NCI-H524 (cell line): ENCODE results near the gene MYMK.
"Not testable (repeated sequence)": the region's sequence is repeated elsewhere in the genome, so short reads cannot be mapped to it uniquely, and the experiment has no call there.

ENCODE experiments used
- DNase-seq, 2 experiments: peaks; one replicate each; lab custom pipeline; 2025; lab: John Stamatoyannopoulos, UW

The MYMK gene, protein sequence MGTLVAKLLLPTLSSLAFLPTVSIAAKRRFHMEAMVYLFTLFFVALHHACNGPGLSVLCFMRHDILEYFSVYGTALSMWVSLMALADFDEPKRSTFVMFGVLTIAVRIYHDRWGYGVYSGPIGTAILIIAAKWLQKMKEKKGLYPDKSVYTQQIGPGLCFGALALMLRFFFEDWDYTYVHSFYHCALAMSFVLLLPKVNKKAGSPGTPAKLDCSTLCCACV

DNA sequence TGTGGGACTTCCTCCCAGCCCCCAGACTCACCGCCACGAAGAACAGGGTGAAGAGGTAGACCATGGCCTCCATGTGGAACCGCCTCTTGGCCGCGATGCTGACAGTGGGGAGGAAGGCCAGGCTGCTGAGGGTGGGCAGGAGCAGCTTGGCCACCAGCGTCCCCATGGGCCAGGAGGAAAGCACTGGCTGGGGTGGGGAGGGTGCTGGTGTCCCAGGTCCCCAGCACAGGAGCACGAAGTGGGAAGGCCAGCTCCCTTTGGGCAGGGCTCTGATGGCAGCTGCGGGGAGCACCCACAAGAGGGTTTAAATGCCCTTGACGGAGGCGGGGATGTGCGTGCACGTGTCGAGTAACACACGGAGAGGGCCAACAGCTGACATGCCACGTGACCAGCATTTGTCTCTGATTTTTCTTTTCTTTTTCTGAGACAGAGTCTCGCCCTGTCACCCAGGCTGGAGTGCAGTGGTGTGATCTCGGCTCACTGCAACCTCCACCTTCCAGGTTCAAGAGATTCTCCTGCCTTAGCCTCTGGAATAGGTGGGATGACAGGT, at the start of gene MYMK:
Gene MYMK, minus strand, starts transcription at position 281 of the 550 bp plus-strand sequence. Its CDS starts 115 bp downstream, at position 166.
- DNase-seq = no peak

DNA sequence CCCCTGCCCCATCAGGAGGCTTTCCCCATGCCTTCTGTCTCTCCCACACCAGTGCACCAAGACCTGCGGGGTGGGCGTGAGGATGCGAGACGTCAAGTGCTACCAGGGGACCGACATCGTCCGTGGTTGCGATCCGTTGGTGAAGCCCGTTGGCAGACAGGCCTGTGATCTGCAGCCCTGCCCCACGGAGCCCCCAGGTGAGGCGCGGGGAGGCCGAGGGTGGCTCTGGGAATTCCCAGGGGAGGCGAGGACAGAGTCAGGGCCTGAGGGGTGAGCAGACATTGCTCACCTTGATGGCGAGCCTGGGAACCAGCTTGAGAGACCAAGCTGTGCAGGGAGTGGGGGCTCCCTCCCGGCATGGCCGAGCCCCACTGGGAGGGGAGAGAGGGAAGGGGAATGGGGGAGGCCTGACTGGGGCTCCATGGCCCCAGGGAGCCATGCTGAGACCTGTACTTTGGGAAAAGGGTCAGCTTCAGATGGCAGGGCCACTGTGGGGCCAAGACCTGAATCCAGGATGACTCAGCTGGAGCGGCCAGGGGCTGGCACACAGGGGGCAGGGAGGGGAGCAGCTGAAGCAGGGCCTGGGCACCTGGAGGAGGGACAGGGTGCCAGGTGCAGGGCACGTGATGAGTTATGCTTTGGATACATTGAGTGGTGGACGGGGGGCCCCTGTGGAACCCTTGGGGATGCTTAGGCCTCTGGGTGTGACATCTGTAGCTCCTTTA, 49.2 kb upstream of the MYMK start:
- no peak for DNase-seq

DNA sequence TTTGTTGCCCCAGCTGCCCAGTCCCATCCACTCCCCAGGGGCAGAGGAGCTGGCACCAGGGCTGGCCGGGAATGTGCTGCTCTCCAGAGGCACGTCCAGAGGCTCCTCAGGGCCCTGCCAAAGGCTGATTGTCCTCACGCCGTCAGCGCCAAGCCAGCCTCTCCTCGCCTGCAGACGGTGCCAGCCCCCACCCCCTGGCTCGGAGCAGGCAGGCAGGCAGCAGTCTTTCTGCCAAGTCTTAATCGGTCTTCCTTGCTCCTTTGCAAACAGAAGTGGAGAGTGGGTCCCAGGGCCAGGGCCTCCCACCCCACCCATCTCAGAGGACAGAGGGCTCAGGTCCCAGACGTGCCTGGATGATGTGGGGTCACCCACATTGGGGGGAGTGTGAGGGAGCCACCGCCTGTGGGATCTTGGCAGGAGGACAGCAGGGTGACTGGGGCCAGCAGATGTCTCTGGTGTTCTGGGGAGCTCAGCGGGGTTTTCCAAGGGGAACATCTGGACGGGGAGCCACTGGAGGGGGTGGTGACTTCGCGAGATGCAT, 48.1 kb upstream of the MYMK start:
- DNase-seq = peak in 1 of 2 experiments; percentile 58

DNA sequence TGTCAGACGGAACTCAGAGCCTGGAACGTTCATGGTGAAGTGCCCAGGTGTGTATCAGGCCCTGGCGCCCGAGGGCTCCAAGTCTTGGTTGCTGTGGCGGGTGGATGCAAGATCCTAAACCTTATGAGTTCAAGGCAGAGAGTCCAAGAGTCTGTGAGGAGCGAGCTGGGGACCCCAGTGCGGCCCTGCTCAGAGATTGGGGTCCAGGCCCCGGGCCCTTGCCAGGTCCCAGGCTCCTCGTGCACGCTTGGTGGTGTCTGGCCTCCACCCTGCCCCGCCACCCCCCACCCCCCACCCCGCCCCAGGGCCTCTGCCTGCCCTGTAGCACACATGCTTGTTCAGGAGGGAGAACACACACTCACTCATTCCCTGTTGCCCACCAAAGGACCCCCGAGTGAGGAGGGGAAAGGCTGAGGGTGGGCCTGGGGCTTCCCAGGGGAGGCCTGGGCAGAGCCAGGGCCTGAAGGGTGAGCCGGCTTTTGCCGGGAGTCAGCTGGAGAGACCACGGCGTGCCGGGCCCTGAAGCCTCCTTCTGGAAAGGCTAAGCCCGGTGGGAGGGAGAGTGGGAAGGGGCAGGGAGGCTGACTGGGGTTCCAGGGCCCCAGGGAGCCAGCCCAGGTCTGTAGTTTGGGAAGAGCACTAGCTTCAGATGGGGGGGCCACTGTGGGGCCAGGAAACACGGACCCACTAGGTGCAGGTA, 47.3 kb upstream of the MYMK start:
- DNase-seq = no peak

DNA sequence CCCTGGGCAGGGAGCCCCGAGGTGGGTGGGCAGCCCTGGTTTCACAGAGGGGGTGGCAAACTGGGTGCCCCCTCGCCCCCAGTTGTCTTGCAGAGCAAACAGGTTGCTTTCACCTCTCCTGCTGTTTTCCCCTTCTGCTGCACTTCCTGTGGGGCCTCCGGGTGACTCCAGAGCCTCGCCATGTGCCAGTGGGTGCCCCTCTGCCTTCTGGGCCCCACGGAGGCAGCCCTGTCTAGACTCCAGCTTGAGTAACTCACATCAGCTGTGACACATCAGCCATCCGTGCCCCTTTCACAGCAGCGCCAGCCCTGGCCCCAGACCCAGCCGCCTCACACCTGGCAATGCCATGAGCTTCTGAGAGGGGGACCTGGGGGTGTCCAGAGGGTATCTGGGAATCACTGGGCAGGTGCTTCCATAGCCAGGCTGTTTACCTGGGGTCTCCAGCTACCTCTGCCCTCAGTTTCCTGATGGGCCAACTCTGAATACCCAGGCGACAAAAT, 46.7 kb upstream of the MYMK start:
- no peak for DNase-seq

DNA sequence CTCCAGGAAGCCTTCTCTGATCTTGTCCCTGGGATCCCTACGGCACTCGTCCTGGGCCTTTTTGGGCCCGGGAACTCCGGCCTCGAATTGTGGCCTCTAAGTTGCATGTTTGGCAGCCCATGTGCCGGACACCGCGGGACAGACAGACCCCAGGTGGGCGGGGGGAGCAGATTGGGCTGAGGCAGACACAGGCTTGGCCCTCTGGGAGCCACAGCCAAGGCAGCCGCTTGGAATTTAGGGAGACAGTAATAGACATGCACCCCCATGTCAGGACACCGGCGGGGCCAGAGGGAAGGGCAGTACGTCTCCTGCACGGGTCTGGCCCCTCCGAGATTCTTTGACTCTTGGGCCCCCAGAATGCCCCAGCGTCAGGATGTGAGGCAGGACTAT, 45.9 kb upstream of the MYMK start:
- DNase-seq = no peak

DNA sequence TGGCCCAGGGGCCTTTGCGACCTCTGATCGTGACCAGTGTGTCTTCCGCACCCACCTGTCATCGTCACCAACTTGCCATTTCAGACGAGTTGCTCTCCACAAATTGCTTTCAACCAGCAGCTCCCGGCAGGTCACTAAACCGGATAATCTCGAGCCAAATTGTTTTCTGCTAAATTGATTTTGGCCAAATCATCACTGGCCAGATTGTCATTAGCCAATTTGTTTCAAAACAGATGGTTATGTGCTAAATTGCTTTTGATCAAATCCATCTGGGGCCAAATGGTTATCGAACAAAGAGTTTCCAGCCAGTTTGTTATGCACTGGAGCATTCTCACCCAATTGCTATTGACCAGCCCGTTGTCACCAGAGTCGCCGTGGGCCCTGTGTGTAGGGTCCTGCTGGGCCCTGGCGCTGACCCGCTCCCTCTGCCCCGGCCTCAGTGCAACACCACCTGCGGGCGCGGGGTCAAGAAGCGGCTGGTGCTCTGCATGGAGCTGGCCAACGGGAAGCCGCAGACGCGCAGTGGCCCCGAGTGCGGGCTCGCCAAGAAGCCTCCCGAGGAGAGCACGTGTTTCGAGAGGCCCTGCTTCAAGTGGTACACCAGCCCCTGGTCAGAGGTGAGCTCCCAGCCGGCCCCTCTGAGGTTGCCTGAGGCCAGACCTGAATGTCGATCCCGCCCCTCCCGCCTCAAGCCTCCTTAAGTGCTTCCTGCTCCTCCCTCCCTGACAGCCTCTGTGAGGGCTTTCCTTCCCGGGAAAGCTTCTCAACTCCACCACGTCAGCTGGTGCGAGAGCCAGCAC, 45.3 kb upstream of the MYMK start:
- peak; percentile 72 to 78 for DNase-seq

DNA sequence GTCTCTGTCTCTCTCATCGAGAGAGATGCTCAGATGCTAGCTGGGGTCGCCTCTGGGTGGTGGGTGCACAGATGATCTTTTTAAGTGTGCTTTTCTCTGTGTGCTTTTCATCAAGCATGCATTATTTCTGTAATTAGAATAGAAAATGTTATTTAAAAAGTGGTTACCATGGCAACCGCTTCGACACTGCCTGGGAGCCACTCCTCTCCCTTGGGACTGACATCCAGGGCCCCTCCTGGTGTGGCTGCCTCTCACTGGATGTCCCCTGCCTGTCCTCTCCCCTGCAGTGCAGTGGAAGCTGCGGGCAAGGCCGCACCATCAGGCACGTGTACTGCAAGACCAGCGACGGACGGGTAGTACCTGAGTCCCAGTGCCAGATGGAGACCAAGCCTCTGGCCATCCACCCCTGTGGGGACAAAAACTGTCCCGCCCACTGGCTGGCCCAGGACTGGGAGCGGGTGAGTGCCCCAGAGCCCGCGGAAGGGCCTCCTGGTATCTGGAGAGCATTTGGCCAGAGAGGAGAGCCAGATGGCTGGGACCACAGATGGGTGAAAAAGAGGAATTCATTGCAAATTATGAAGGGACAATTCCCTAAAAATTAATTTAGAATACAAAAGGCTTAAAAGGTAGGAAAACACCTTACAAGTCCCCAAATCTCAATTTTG, 44.5 kb upstream of the MYMK start:
- DNase-seq = peak; percentile 54 to 71

DNA sequence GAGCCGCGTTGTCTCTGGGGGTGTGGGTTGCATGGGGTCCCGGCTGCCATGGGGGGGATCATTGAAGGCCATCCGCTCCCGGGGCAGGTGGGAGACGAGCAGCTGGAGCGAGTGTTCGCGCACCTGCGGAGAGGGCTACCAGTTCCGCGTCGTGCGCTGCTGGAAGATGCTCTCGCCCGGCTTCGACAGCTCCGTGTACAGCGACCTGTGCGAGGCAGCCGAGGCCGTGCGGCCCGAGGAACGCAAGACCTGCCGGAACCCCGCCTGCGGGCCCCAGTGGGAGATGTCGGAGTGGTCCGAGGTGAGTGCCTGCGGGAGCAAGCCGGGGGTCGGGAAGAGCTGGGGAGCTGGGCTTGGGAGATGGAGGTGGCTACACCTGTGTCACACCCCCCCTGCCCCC, 43.4 kb upstream of the MYMK start:
- no peak for DNase-seq

DNA sequence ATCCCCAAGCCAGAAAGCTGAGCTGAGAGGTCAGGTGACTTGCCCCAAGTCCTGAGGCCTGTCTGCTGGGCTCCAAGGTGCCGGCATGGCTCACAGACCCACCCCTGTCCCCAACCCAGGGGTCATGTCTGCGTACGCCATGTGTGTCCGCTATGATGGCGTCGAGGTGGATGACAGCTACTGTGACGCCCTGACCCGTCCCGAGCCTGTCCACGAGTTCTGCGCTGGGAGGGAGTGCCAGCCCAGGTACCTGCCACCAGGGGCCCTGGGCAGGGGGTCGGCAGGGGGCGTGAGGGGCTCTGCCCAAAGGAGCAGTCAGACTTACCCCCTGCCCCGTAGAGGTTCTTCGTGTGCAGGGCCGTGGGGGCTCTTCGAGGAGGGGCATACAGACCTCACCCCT, 42.1 kb upstream of the MYMK start:
- no peak for DNase-seq

DNA sequence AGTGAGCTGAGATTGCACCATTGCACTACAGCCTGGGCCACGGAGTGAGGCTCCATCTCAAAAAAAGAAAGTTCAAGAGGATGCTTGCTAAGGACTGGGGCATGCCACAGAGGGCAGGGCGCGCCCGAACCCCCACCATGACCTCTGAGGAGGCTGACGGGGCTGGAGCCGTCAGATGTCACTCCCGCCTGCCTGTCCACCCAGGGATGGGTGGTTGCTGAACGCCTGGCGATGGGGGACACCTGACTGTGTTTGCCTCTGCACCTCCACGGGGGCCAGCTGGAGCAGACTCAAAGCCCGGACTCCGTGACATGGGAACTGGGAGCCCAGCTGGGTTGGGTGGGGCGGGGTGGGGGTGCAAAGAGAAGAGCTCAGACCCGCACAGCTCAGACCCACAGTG, 41.6 kb upstream of the MYMK start:
- no peak for DNase-seq

DNA sequence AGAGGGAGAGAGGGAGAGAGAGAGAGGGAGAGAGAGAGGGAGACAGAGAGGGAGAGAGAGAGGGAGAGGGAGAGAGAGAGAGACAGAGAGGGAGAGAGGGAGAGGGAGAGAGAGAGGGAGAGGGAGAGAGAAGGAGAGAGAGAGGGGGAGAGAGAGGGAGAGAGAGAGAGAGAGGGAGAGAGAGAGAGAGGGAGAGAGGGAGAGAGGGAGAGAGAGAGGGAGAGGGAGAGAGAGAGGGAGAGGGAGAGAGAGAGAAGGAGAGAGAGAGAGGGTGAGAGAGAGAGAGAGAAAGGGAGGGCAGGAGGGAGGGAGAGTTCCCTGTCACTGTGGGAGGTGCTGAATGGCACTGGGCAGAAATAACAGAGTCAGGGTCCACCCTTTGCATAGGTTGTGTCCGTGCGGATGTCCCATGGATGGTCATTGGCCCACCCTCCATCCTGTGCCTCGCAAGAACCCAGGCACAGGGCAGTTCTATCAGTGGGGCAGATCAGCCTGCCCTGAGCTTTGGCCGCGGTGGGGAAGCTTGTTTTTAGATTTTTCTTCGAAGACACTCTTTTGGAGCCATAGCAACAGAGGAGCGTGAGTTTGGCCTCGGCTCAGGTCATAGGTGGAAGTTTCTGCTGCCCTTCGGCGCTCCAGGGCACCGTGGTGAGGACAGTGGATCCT, 39.8 kb upstream of the MYMK start:
- DNase-seq = no peak

DNA sequence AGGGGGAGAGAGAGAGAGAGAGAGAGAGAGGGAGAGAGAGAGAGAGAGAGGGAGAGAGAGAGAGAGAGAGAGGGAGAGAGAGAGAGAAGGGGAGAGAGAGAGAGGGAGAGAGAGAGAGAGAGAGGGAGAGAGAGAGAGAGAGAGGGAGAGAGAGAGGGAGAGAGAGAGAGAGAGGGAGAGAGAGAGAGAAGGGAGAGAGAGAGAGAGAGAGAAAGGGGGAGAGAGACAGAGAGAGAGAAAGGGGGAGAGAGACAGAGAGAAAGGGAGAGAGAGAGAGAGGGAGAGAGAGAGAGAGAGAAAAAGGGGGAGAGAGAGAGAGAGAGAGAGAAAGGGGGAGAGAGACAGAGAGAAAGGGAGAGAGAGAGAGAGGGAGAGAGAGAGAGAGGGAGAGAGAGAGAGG, 39.1 kb upstream of the MYMK start:
- not testable (repeated sequence) for DNase-seq

DNA sequence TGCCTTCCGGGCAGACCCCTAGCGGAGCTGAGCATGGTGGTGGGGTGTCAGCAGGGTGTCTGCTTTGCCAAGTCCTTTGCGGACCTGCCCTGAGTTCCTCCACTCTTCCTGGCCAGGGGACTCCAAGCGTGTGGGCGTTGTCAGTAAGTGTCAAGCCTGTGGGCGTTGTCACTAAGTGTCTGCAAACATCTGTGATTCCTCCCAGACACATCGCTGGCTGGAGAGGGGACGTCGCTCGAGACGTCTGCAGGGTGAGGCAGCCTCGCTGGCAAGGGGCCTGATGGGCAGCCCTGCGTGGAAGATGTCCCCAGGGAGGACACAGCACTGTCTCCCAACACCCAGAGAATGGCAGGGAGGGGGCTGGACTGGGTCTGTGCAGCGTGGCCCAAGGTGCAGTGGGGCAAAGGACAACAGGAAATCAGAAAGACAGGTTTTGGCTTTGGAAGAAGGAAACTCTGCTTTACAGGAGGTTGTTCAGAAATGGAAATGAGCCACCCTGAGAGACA, 38.6 kb upstream of the MYMK start:
- peak in 1 of 2 experiments; percentile 50 for DNase-seq

DNA sequence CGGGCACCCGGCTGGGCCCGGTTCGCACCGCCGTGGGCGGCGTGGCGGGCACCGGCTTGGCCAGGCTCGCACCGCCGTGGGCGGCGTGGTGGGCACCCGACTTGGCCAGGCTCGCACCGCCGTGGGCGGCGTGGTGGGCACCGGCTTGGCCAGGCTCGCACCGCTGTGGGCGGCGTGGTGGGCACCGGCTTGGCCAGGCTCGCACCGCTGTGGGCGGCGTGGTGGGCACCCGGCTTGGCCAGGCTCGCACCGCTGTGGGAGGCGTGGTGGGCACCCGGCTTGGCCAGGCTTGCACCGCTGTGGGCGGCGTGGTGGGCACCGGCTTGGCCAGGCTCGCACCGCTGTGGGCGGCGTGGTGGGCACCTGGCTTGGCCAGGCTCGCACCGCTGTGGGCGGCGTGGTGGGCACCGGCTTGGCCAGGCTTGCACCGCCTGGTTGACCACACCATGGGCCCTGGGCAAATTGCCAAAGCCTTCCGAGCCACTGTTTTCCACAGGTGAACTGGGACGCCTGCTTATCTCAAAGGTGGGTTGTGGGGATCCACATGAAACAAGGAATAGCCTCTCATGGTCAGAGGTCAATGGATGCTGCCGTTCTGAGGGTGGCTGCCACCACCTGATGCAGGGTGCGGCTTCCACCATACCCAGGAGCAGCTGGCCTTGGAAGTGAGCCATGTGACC, 38.0 kb upstream of the MYMK start:
- DNase-seq = no peak

DNA sequence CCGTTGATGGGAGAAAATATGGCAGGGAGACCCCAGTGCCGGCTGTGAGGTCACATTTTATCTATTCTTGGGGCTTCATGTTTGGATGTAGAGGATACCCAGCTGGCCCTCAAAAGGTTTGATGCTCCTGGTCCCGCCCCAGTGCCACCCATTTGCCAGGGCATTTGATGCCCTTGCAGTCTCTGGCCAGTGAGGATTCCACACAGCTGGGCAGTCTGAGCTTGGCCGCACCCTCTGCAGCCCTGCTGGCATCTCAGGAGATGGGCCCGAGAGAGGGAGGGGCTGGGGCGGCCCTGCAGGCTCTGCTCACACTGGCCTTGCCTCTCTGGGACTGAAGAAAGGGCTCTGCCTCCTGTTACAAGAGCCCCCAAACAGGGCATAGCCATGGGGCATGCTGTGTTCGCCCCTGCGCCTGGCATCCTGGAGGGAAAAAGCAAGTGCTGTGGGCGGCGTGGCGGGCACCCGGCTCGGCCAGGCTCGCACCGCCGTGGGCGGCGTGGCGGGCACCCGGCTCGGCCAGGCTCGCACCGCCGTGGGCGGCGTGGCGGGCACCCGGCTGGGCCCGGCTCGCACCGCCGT, 37.3 kb upstream of the MYMK start:
- no peak for DNase-seq

DNA sequence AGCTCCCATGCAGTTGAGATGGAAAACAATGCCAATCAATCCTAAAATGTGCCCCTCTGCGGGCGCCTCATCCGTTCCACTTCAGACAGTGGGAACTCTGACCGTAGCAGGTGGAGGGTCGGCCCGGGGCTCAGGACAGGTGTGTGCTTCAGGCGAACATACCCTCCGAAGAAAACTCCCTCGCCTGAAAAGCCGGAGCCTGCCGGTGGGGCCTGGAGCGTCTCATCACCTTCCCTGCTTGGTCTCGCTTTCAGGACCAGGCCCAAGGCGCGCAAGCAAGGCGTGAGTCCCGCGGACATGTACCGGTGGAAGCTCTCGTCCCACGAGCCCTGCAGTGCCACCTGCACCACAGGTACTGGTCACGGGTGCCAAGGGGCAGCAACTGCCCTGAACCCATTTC, 36.2 kb upstream of the MYMK start:
- no peak for DNase-seq

DNA sequence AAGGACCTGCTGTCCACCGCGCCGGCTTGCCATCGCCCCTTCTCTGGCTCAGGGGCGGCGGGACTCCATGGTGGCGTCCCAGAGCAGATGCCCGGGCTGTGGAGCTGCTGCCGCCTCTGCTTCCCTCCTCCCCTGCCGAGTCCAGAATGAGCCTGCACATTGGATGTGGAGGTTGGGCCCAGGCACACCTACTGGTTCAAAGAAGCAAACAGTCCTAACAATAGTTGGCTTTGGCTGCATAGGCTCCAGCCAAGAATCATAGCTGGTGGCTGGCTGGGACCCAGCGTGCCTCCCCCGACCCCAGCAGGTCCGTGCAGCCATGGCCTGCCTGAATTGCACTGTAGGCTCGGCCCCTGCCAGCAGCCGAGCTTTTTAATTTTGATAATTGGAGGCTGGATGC, 35.6 kb upstream of the MYMK start:
- DNase-seq = no peak
